Lower leg skin (tissue), 3 donors: Measurements from ENCODE around the gene ARHGEF16.

Experiments used
- POLR2A ChIP-seq, 2 donors: fragments of 450-650 bp; IDR thresholded peaks; one replicate each; pipeline ENCODE4 v1.6.1; 2016 to 2017; ENCODE audit warnings: antibody characterized with exemption in 2 of 2, mild to moderate bottlenecking in 1 of 2, moderate library complexity in 1 of 2
- TF ChIP-seq, protein P1 (sequence below), 3 donors: fragments of 450-650 bp; IDR thresholded peaks; one replicate each; pipeline ENCODE4 v1.5.1; 2016; ENCODE audit warnings: antibody characterized with exemption in 3 of 3, mild to moderate bottlenecking in 3 of 3, moderate library complexity in 2 of 3

GRCh38 chr1:3450983-3451382, 3.5 kb upstream of the ARHGEF16 start:
- TF ChIP-seq, protein P1, sequence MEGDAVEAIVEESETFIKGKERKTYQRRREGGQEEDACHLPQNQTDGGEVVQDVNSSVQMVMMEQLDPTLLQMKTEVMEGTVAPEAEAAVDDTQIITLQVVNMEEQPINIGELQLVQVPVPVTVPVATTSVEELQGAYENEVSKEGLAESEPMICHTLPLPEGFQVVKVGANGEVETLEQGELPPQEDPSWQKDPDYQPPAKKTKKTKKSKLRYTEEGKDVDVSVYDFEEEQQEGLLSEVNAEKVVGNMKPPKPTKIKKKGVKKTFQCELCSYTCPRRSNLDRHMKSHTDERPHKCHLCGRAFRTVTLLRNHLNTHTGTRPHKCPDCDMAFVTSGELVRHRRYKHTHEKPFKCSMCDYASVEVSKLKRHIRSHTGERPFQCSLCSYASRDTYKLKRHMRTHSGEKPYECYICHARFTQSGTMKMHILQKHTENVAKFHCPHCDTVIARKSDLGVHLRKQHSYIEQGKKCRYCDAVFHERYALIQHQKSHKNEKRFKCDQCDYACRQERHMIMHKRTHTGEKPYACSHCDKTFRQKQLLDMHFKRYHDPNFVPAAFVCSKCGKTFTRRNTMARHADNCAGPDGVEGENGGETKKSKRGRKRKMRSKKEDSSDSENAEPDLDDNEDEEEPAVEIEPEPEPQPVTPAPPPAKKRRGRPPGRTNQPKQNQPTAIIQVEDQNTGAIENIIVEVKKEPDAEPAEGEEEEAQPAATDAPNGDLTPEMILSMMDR (IDR thresholded peaks at IDR 0.05) = no peak
- no peak for TF ChIP-seq POLR2A (IDR thresholded peaks at IDR 0.05)
